Mucosa of stomach (tissue), 1 donor: ENCODE results near the gene CDK2.
A peak's percentile ranks its signal among the peaks of the same experiment; 100 is the strongest.
"Not testable (repeated sequence)": the region's sequence is repeated elsewhere in the genome, so short reads cannot be mapped to it uniquely, and the experiment has no call there.

Experiments
- H3K27me3 ChIP-seq: one replicate; pipeline ENCODE4 v1.7.0; 2013; ENCODE audit warnings: mild to moderate bottlenecking, low read length; ENCODE audit not compliant: control insufficient read depth, insufficient read depth
- H3K36me3 ChIP-seq: one replicate; pipeline ENCODE4 v1.7.0; 2013; ENCODE audit warnings: low read length; ENCODE audit not compliant: control insufficient read depth, insufficient read depth
- H3K4me1 ChIP-seq: one replicate; pipeline ENCODE4 v1.7.0; 2013; ENCODE audit warnings: mild to moderate bottlenecking, low read length; ENCODE audit not compliant: control insufficient read depth, insufficient read depth
- H3K4me3 ChIP-seq: one replicate; pipeline ENCODE4 v1.7.0; 2013; ENCODE audit warnings: low read length
- H3K9ac ChIP-seq: one replicate; pipeline ENCODE4 v1.7.0; 2013; ENCODE audit warnings: mild to moderate bottlenecking, low read length, moderate library complexity
- H3K9me3 ChIP-seq: one replicate; pipeline ENCODE4 v1.7.0; 2013; ENCODE audit warnings: mild to moderate bottlenecking, low read length, moderate library complexity; ENCODE audit not compliant: control insufficient read depth
- donor health status: Pancreatic carcinoma.

CDK2 gene

DNA sequence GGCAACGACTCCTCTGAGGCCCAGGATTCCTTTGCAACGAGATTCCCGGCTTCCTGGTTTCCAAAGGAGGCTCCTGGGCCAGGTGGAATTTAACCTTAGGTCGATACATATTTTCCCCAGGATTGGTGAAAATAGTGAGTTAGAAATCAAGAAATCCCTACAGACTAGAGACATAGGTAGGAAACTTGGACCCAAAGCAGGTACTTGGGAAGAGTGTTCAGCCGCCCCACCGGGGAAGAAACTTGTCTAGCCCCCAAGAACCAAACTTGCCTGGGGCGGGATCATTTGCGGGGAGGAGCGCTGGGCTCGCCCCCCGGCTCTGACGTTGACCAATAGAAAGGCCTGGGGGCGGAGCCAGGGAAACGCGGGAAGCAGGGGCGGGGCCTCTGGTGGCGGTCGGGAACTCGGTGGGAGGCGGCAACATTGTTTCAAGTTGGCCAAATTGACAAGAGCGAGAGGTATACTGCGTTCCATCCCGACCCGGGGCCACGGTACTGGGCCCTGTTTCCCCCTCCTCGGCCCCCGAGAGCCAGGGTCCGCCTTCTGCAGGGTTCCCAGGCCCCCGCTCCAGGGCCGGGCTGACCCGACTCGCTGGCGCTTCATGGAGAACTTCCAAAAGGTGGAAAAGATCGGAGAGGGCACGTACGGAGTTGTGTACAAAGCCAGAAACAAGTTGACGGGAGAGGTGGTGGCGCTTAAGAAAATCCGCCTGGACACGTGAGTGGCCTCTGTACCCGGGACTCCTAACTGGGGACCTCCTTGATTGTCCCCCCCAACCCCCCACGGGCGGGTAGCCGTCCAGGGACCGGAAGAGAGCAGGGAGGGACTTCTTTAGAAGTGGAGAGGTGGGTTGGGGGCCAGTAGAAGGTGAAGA, at the start of gene CDK2:
TSS of gene CDK2 (plus strand) at position 423 of the 874 bp plus-strand sequence. CDS start at position 602, 179 bp downstream.
- Histone ChIP-seq H3K4me3 (peak within 1 kb of the TSS; percentile 94), H3K27me3 (no peaks in the 10 kb centered on the region), H3K9ac (peak within 1 kb of the TSS; percentile 93), H3K9me3 (no peaks in the 10 kb centered on the region), H3K36me3 (no peaks in the 10 kb centered on the region), H3K4me1 (peaks cover 10% of the 10 kb centered on the region)

DNA sequence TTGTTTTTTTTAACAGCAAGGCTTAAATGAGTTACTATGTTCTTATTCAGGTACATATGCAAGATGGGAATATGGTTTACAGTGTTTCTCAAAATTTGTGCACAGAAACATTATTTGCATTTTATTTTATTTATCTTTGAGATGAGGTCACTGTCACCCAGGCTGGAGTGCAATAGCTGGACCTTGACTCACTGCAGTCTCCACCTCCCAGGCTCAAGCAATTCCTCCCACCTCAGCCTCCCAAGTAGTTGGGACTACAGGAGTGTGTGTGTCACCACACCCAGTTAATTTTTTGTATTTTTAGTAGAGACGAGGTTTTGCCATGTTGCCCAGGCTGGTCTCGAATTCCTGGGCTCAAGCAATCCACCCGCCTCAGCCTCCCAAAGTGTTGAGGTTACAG, 47.6 kb upstream of the CDK2 start:
- not testable (repeated sequence) for H3K9me3 ChIP-seq, H3K27me3 ChIP-seq, H3K4me1 ChIP-seq, H3K9ac ChIP-seq, H3K4me3 ChIP-seq, H3K36me3 ChIP-seq

DNA sequence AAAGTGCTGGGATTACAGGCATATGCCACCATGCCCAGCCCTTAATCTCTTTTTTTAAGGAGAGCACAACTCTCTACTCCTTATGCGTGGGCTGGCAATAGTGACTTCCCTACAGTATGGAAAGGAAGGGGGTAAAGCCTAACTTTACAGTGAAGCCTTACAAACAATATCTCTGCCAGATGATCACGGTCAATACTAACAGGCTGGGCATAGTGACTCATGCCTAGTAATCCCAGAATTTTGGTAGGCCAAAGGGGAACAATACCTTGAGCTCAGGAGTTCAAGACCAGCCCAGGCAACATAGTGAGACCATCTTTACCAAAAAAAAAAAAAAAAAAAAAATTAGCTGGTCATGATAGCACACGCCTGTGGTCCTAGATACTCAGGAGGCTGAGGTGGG, 44.5 kb upstream of the CDK2 start:
- Histone ChIP-seq H3K4me3 (no peak overlapping the region), H3K36me3 (no peaks in the 10 kb centered on the region), H3K27me3 (no peaks in the 10 kb centered on the region), H3K9me3 (no peaks in the 10 kb centered on the region), H3K9ac (no peak overlapping the region), H3K4me1 (no peaks in the 10 kb centered on the region)

DNA sequence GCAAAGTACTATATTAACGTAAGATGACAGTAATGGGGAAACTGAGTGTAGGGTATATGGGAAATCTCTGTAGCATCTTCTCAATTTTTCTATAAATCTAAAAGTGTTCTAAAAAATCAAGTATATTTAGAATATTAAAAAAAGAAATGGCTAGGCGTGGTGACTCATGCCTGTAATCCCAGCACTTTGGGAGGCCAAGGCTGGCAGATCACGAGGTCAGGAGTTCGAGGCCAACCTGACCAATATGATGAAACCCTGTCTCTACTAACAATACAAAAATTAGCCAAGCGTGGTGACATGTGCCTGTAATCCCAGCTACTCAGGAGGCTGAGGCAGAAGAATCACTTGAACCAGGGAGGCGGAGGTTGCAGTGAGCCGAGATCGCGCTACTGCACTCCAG, 43.0 kb upstream of the CDK2 start:
- H3K36me3 ChIP-seq, H3K4me3 ChIP-seq, H3K9me3 ChIP-seq, H3K9ac ChIP-seq, H3K4me1 ChIP-seq, H3K27me3 ChIP-seq: not testable (repeated sequence)

DNA sequence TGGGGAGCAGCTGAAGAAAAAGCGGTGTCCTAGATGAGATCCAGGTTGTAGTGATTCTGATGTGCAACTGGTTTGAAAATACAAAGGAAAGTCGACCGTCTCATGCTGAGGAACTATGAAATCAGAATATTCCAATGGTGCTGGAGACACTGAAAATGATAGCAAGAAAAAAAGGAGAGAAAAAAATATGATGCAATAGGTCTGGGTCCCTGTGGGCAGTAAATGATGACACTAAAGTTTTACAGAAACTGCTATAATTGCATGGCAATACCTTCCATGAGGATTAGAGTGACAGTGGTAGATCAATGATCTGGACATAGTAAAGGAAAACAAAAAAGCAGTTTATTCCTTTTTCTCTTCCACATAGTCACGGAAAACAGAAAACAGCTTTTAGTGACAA, 41.3 kb upstream of the CDK2 start:
- Histone ChIP-seq H3K9ac (no peak overlapping the region), H3K27me3 (no peaks in the 10 kb centered on the region), H3K36me3 (no peaks in the 10 kb centered on the region), H3K4me3 (no peak overlapping the region), H3K9me3 (no peaks in the 10 kb centered on the region), H3K4me1 (no peaks in the 10 kb centered on the region)

DNA sequence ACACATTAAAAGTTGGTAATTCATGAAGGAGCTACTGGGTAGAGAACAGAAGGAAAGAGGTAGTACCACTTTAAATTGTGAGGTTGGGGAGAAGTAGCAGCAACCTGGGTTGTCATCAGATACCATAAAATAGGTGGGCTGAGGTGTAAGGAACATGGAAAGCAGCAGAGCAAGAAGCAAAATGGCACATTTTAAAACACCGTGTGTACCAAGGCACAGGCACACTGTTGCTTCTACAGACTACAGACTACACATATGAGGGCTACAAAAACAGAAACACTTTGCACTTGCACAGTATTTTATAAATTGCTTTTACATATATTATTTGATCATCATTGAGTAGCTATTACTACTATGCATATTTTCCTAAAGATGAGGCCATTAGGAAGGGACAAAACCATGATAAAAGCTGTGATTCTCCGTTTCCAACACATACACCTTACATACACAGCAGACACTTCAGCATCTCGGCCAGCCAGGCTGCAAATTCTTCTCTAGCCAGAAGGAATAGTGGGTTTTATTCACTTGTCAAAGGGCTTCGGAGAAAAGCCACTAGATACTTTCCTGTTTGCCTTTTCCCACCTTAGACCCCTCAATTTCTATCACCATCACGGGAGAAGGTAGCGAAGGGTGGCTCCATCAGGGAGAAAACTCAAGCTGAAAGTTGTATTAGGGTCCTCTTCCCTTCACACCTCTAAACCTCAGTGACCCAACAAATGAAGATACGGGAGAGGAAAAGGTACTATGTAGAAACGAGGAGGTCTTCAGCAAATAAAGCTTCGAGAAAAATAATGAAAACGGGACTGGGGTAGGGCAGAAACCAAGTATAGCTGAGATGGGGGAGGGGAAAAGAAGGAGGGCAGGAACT, 40.5 kb upstream of the CDK2 start:
- H3K4me1 ChIP-seq = peaks cover 7% of the 10 kb centered on the region
- no peaks in the 10 kb centered on the region for H3K36me3 ChIP-seq
- peak overlapping the region; percentile 95 for H3K9ac ChIP-seq
- no peaks in the 10 kb centered on the region for H3K9me3 ChIP-seq
- H3K27me3 ChIP-seq = no peaks in the 10 kb centered on the region
- peak overlapping the region; percentile 100 for H3K4me3 ChIP-seq

DNA sequence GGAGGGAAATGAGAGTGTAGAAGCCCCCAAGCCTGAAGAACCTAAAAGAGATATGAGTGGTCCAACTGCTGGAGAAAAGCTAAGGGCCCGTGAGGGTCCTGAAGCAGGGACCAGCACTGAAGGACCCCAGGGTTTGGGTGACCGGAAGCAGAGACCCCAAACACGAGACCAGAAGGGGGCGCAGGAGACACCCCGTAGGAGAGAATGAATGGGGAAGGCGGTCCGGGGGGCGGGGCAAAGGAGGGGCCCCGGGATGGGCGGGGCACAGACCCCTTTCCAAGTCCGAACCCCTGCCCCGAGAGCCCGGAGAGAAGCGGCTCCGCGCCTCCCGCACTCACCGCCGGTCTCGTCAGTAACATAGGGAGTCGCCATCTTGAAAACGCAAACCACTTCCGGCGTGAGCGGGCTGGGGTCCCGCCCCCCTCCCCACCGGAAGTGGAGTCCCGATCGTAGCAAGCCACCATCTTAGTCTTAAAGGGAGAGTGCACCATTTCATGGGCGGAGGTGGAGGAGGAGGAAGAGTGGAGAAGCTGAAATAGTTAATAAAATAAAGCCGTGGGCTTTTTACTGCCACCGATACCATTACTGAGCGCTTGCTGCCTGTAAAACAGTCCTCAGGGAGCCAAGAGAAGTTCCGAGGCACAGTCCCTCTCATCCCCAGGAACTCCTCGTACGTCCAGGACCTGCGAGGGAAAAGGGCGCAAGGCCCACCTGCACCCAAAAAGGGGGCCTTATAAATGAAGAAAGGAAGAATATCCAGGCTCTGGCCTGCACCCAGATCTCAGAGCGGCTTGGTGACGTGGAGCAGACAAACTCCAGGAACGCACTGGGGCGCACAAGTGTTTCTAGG, 39.7 kb upstream of the CDK2 start:
- peak overlapping the region; percentile 95 for H3K9ac ChIP-seq
- peaks cover 11% of the 10 kb centered on the region for H3K4me1 ChIP-seq
- peak overlapping the region; percentile 100 for H3K4me3 ChIP-seq
- no peaks in the 10 kb centered on the region for H3K9me3 ChIP-seq
- no peaks in the 10 kb centered on the region for H3K36me3 ChIP-seq
- H3K27me3 ChIP-seq = no peaks in the 10 kb centered on the region

DNA sequence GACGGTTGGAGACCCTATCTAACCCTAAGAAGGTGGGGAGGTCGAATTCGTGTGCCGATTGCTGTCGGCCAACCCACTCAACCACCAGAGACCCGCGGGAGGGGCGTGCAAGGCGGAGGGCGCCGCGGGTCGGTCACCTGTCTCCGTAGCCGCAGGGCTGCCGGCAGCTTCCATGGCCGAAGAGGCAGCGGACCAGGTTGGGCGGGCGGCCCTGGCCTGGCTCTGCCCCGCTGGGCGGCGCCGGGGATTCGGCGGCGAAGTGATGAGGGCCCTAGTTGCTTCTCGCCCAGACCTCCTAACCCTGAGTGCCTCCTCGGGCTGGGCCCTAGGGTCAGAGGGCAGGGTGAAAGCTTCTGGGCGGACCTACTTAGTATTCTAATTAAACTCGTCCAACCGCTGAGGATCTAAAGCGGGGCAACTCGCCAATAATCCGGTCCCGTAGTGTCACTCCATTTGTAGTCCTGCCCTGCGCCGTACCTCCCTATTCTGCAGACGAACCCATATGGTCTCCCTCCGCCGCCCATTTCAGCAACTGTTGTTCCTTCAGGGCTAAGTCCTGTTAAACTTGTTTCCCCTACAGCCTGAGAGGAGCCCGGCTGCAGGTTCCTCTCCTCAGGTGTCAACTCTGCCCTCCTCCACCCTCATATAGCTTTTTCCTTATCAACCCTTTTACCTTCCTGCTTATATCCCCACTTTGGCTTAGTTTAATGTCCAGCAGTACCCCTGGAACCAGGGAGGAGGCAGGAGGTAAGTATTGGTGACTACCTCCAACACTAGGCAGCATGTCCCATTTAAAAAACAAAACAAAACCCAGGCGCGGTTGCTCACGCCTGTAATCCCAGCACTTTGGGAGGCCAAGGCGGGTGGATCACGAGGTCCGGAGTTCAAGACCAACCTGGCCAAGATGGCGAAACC, 38.8 kb upstream of the CDK2 start, which contains the start of gene PYM1:
TSS of gene PYM1 (minus strand) at position 307 of the 915 bp plus-strand sequence. CDS start at position 174, 133 bp downstream.
- Histone ChIP-seq H3K4me1 (peaks cover 18% of the 10 kb centered on the region), H3K4me3 (peak within 1 kb of the TSS; percentile 100), H3K27me3 (no peaks in the 10 kb centered on the region), H3K36me3 (no peaks in the 10 kb centered on the region), H3K9me3 (no peaks in the 10 kb centered on the region), H3K9ac (peak within 1 kb of the TSS; percentile 95)

DNA sequence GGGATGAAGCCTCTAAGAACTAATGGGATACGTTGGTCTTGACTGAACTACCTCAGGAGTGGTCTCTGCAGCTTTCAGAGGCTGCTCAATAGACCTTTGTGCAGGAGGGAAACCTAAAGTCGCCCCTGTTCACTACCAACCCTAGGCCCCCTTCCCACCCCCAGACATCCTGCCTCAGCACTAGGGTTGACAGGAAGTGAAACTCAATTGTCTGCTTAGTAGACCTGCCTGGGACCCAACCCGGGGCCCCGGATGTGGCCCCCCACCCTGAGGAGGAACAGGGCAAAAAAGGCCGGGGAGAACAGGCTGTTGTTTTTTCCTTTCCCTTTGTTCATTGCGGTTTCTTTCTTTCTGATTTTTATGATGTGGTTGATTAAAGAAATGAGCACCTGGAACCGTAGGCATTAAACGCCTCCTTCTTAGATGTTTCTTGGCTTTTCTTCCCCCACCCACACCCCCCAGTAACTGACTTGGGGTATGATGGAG, 37.3 kb upstream of the CDK2 start:
- no peak overlapping the region for H3K9ac ChIP-seq
- H3K4me3 ChIP-seq = no peak overlapping the region
- peaks cover 21% of the 10 kb centered on the region for H3K4me1 ChIP-seq
- no peaks in the 10 kb centered on the region for H3K9me3 ChIP-seq
- no peaks in the 10 kb centered on the region for H3K36me3 ChIP-seq
- H3K27me3 ChIP-seq = no peaks in the 10 kb centered on the region

DNA sequence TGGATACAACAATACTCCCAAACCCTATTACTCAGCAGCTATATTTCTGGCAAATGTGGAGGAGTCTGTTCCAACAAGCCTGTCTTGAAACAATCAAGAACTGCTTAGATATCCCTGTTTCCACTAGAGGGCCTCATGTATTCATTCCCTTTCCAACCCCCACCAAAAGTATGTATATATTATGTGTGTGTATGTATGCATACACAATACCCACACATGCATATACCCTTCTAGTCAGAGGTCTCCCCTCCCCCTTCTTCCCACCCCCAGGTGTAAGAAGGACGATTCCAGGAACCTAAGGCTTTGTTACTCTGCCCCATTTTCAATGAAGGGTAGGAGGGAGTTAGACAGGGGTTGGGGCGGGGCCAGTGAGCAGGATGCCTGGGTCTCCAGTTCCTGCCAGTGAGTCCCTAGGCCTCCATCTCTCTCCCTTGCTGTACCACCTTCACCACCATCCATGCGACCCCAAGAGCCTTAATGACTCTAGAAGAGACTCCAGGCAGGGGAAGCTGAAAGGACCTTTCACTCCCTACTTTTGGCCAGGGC, 35.8 kb upstream of the CDK2 start, which contains the start of gene DGKA:
TSS of gene DGKA (plus strand) at position 392 of the 546 bp plus-strand sequence. CDS start 5,342 bp downstream, outside the sequence.
- Histone ChIP-seq H3K27me3 (no peaks in the 10 kb centered on the region), H3K4me3 (peak within 1 kb of the TSS; percentile 21), H3K4me1 (peaks cover 21% of the 10 kb centered on the region), H3K36me3 (no peaks in the 10 kb centered on the region), H3K9me3 (no peaks in the 10 kb centered on the region), H3K9ac (peak within 1 kb of the TSS; percentile 71)
